HCT116 (cell line): ENCODE data around the gene ATG9A. TPM values are rescaled to one million over a fixed set of nuclear protein-coding genes. Genes with fewer than 3 reads are reported as not detected.

Experiments
- ATAC-seq: fragments of 200-7000 bp; cut with Tn5 transposase; 2 replicates; pipeline ENCODE4 v1.9.1; 2020; ENCODE audit warnings: mild to moderate bottlenecking, moderate library complexity
- BruUV-seq: library from RNA; stranded (reverse); fragments of 400-500 nt; replicated peaks from 2 replicates; lab custom pipeline; 2021; lab: Mats Ljungman, UMichigan
- CTCF ChIA-PET: fragments of 300-600 bp; sonication (Branson Sonifier 250); formaldehyde crosslinking; loops from one replicate; lab custom pipeline; 2021; ENCODE audit warnings: antibody characterized with exemption; lab: Charles Lee
- POLR2A ChIA-PET: fragments of 300-600, 350-600 bp; sonication (Branson Sonifier 250); formaldehyde crosslinking; loops from one replicate; lab custom pipeline; 2021; ENCODE audit warnings: antibody characterized with exemption; lab: Charles Lee
- RAD21 ChIA-PET, 2 experiments: fragments of 300-600 bp; sonication (Branson Sonifier 250); formaldehyde crosslinking; loops; one replicate each; lab custom pipeline; 2023; ENCODE audit warnings: low total read pairs in 2 of 2; ENCODE audit not compliant: uncharacterized antibody in 2 of 2, unreplicated experiment in 2 of 2, low non-redundant PET in 1 of 2; lab: Charles Lee
- DNase-seq: peaks from one replicate; pipeline ENCODE4 v3.0.0-alpha.2; 2010; ENCODE audit warnings: low read depth, low spot score
- H2AFZ ChIP-seq: fragments of 200-600 bp; shearing (Covaris generic), sonication (generic); 2 replicates; pipeline ENCODE4 v1.6.1; 2017; ENCODE audit warnings: low read depth, mixed run types, mixed read lengths, antibody characterized with exemption, low read length; ENCODE audit not compliant: poor library complexity, severe bottlenecking
- H3K27ac ChIP-seq: 2 replicates; pipeline ENCODE4 v1.5.1; 2012; ENCODE audit warnings: low read depth, low read length
- H3K27me3 ChIP-seq: fragments of 200-600 bp; sonication (generic); 2 replicates; pipeline ENCODE4 v1.6.1; 2016; ENCODE audit warnings: mixed run types, low read length, mixed read lengths; ENCODE audit not compliant: insufficient read depth
- H3K36me3 ChIP-seq, 2 experiments: fragments of 200-500 bp in 1 of 2; fragments of 200-600 bp in 1 of 2; sonication (Bioruptor generic) in 1 of 2; sonication (generic) in 1 of 2; 2 replicates each; pipeline versions ENCODE4 v1.5.1 to v1.6.1; 2014 to 2016; ENCODE audit warnings: low read length in 2 of 2, inconsistent platforms in 1 of 2, mixed read lengths in 1 of 2, mixed run types in 1 of 2; ENCODE audit not compliant: insufficient read depth in 2 of 2, control insufficient read depth in 1 of 2
- H3K4me1 ChIP-seq, 2 experiments: fragments of 200-600 bp in 1 of 2; sonication (generic) in 1 of 2; 2 replicates each; pipeline versions ENCODE4 v1.5.1 to v1.6.1; 2012 to 2017; ENCODE audit warnings: low read length in 2 of 2, inconsistent platforms in 1 of 2, mild to moderate bottlenecking in 1 of 2, mixed read lengths in 1 of 2, mixed run types in 1 of 2, moderate library complexity in 1 of 2; ENCODE audit not compliant: insufficient read depth in 2 of 2, control insufficient read depth in 1 of 2
- H3K4me2 ChIP-seq: fragments of 200-600 bp; sonication (generic); 2 replicates; pipeline ENCODE4 v1.6.1; 2017; ENCODE audit warnings: mixed run types, low read length, mixed read lengths
- H3K4me3 ChIP-seq, 2 experiments: fragments of 200-600 bp in 1 of 2; sonication (generic) in 1 of 2; replicated peaks in 1 of 2; 2 replicates each; pipeline ENCODE4 v1.5.1; 2011 to 2016; ENCODE audit warnings: low read length in 2 of 2, control low read depth in 1 of 2, low read depth in 1 of 2, mild to moderate bottlenecking in 1 of 2, mixed read lengths in 1 of 2, mixed run types in 1 of 2
- H3K79me2 ChIP-seq: fragments of 200-600 bp; sonication (generic); 2 replicates; pipeline ENCODE4 v1.6.1; 2017; ENCODE audit warnings: mild to moderate bottlenecking, mixed run types, low read length, moderate library complexity, mixed read lengths; ENCODE audit not compliant: insufficient read depth
- H3K9ac ChIP-seq: fragments of 200-600 bp; sonication (generic); 2 replicates; pipeline ENCODE4 v1.6.1; 2016; ENCODE audit warnings: low read length, mixed read lengths
- H3K9me2 ChIP-seq: fragments of 200-600 bp; sonication (generic), shearing (Covaris generic); 2 replicates; pipeline ENCODE4 v1.6.1; 2017; ENCODE audit warnings: mixed run types, mild to moderate bottlenecking, moderate library complexity; ENCODE audit not compliant: insufficient read depth
- H3K9me3 ChIP-seq, 2 experiments: fragments of 200-500 bp in 1 of 2; fragments of 200-600 bp in 1 of 2; sonication (Bioruptor generic) in 1 of 2; sonication (generic) in 1 of 2; 2 replicates each; pipeline ENCODE4 v1.6.1; 2014 to 2017; ENCODE audit warnings: low read length in 2 of 2, mixed read lengths in 2 of 2, inconsistent platforms in 1 of 2, low read depth in 1 of 2, mild to moderate bottlenecking in 1 of 2, mixed run types in 1 of 2, moderate library complexity in 1 of 2; ENCODE audit not compliant: control insufficient read depth in 1 of 2, insufficient read depth in 1 of 2
- H4K20me1 ChIP-seq: fragments of 200-600 bp; sonication (generic), shearing (Covaris generic); 2 replicates; pipeline ENCODE4 v1.6.1; 2017; ENCODE audit warnings: mixed run types, mild to moderate bottlenecking, moderate library complexity; ENCODE audit not compliant: insufficient read depth
- ATF3 ChIP-seq: IDR thresholded peaks from 2 replicates; pipeline ENCODE4 v1.6.1; 2012
- CBX3 ChIP-seq: IDR thresholded peaks from 2 replicates; pipeline ENCODE4 v1.6.1; 2012; ENCODE audit warnings: low read depth
- CEBPB ChIP-seq: IDR thresholded peaks from 2 replicates; pipeline ENCODE4 v1.6.1; 2012; ENCODE audit warnings: low read depth
- EGR1 ChIP-seq: IDR thresholded peaks from 2 replicates; pipeline ENCODE4 v1.6.1; 2012; ENCODE audit warnings: low read depth
- ELF1 ChIP-seq: IDR thresholded peaks from 2 replicates; pipeline ENCODE4 v1.6.1; 2012; ENCODE audit warnings: low read depth, borderline replicate concordance
- EZH2phosphoT487 ChIP-seq: fragments of 200-600 bp; IDR thresholded peaks from 2 replicates; pipeline ENCODE4 v1.6.1; 2018; ENCODE audit warnings: antibody characterized with exemption, borderline replicate concordance
- JUND ChIP-seq: IDR thresholded peaks from 2 replicates; pipeline ENCODE4 v1.6.1; 2012
- MAX ChIP-seq: IDR thresholded peaks from 2 replicates; pipeline ENCODE4 v1.6.1; 2012
- POLR2A ChIP-seq: IDR thresholded peaks from 2 replicates; pipeline ENCODE4 v1.7.0; 2011; ENCODE audit warnings: borderline replicate concordance; ENCODE audit not compliant: insufficient read depth, insufficient read length; ENCODE audit errors: extremely low read depth
- POLR2AphosphoS5 ChIP-seq: IDR thresholded peaks from 2 replicates; pipeline ENCODE4 v1.6.1; 2011; ENCODE audit warnings: mild to moderate bottlenecking, low read depth, low read length, moderate library complexity
- RAD21 ChIP-seq: IDR thresholded peaks from 2 replicates; pipeline ENCODE4 v1.6.1; 2012; ENCODE audit warnings: low read depth, mild to moderate bottlenecking
- REST ChIP-seq: IDR thresholded peaks from 2 replicates; pipeline ENCODE4 v1.6.1; 2012; ENCODE audit warnings: low read depth
- SIN3A ChIP-seq: IDR thresholded peaks from 2 replicates; pipeline ENCODE4 v1.6.1; 2012; ENCODE audit warnings: low read depth
- SRF ChIP-seq: IDR thresholded peaks from 2 replicates; pipeline ENCODE4 v1.6.1; 2012; ENCODE audit warnings: low read depth
- TCF7L2 ChIP-seq: IDR thresholded peaks from 2 replicates; pipeline ENCODE4 v1.7.0; 2011; ENCODE audit warnings: borderline replicate concordance, inconsistent platforms; ENCODE audit not compliant: insufficient read depth, insufficient read length; ENCODE audit errors: extremely low read depth
- YY1 ChIP-seq: IDR thresholded peaks from 2 replicates; pipeline ENCODE4 v1.6.1; 2011; ENCODE audit warnings: low read length, low read depth, moderate library complexity, mild to moderate bottlenecking; ENCODE audit not compliant: insufficient replicate concordance; ENCODE audit errors: extremely low read depth
- ZNF274 ChIP-seq: fragments of 200-500 bp; sonication (Bioruptor generic); IDR thresholded peaks from 2 replicates; pipeline ENCODE4 v1.6.1; 2014; ENCODE audit warnings: mild to moderate bottlenecking, low read depth, low read length, inconsistent platforms
- intact Hi-C: fragments of 100-400 bp; cut with micrococcal nuclease; formaldehyde crosslinking; loops from 2 replicates; pipeline ENCODE4 v1.10.0; 2022
- total RNA-seq: library from RNA; stranded (reverse); gene quantifications from one replicate; pipeline ENCODE4 v1.2.1, GENCODE V29; 2021; ENCODE audit not compliant: unreplicated experiment

ATG9A gene
- total RNA-seq, 1 experiment from 2014 or later = 51.8 TPM

- no peak for TF ChIP-seq TCF7L2
- no peak for TF ChIP-seq EGR1
- no peak for TF ChIP-seq SIN3A
- TF ChIP-seq CBX3 = no peak
- TF ChIP-seq ZNF274 = no peak
- no peak for TF ChIP-seq CEBPB
- TF ChIP-seq ATF3 = no peak
- TF ChIP-seq POLR2A = no peak
- no peak for TF ChIP-seq RAD21
- no peak for TF ChIP-seq REST
- no peak for TF ChIP-seq POLR2AphosphoS5
- TF ChIP-seq JUND = no peak
- no peak for TF ChIP-seq MAX
- TF ChIP-seq EZH2phosphoT487 = no peak
- no peak for TF ChIP-seq SRF
- no peak for TF ChIP-seq ELF1
- no peak for TF ChIP-seq YY1
- DNase-seq = no peak
- no peak for ATAC-seq
- Histone ChIP-seq H3K9ac (peak overlapping the region; percentile 85), H3K79me2 (peaks cover 27% of the 10 kb centered on the region), H3K4me3 (peak overlapping the region; percentile 79 to 98), H3K9me3 (no peaks in the 10 kb centered on the region), H3K36me3 (peaks cover 21 to 32% of the 10 kb centered on the region in 2 experiments; a peak in 3 of 4 replicates), H4K20me1 (no peaks in the 10 kb centered on the region), H2AFZ (no peak overlapping the region), H3K9me2 (no peaks in the 10 kb centered on the region), H3K4me2 (peak overlapping the region; percentile 95), H3K27me3 (no peaks in the 10 kb centered on the region), H3K4me1 (peaks cover 6 to 18% of the 10 kb centered on the region in 2 experiments; a peak in 3 of 4 replicates), H3K27ac (peak overlapping the region; percentile 78)
- intact Hi-C loops = loop anchor here (5.0 kb wide), 1 partner anchor 69 kb away; no protein-coding TSS in a partner anchor
- ChIA-PET POLR2A (interaction anchor here (1.3 to 1.9 kb wide), 3 partner anchors 17 to 21 kb away, joined by 4 to 7 read pairs (median 4); partner anchors contain the start of genes GLB1L and STK16), CTCF (interaction anchor here (0.9 to 2.4 kb wide), 2 partner anchors 67 kb away, joined by 3 to 12 read pairs; no protein-coding TSS in a partner anchor), RAD21 (no interaction called here)
- TSS peak; percentile 51 for BruUV-seq
Observed at GRCh38 chr2:219228041-219228910, 1.2 kb downstream of the ATG9A start.
